KOPT-K1 (cell line): ENCODE data around the gene BOC.

Experiments
- H3K27ac ChIP-seq: fragments of 200-600 bp; sonication (generic); 2 replicates; pipeline ENCODE4 v1.5.1; 2016; ENCODE audit warnings: antibody characterized with exemption, mild to moderate bottlenecking, low read depth, low read length; ENCODE audit not compliant: poor library complexity, severe bottlenecking
- H3K36me3 ChIP-seq: fragments of 200-600 bp; sonication (generic); 2 replicates; pipeline ENCODE4 v1.5.1; 2017; ENCODE audit warnings: antibody characterized with exemption, mild to moderate bottlenecking, low read length, moderate library complexity; ENCODE audit not compliant: insufficient read depth
- H3K9me3 ChIP-seq: fragments of 200-600 bp; sonication (generic); 2 replicates; pipeline ENCODE4 v1.5.1; 2017; ENCODE audit warnings: antibody characterized with exemption, low read length, mild to moderate bottlenecking; ENCODE audit not compliant: insufficient read depth, poor library complexity, severe bottlenecking

Gene BOC

GRCh38 chr3:113272385-113272779 lies 61.0 kb downstream of the BOC start:
- no peaks in the 10 kb centered on the region for H3K36me3 ChIP-seq
- H3K9me3 ChIP-seq = no peaks in the 10 kb centered on the region
- H3K27ac ChIP-seq = no peak overlapping the region

- H3K36me3 ChIP-seq = no peaks in the 10 kb centered on the region
- H3K9me3 ChIP-seq = no peaks in the 10 kb centered on the region
- no peak overlapping the region for H3K27ac ChIP-seq
Observed at GRCh38 chr3:113273011-113273410, 61.7 kb downstream of the BOC start.

GRCh38 chr3:113273604-113274378 lies 62.4 kb downstream of the BOC start:
- Histone ChIP-seq H3K36me3 (no peaks in the 10 kb centered on the region), H3K27ac (no peak overlapping the region), H3K9me3 (no peaks in the 10 kb centered on the region)

- Histone ChIP-seq H3K27ac (no peak overlapping the region), H3K36me3 (no peaks in the 10 kb centered on the region), H3K9me3 (no peaks in the 10 kb centered on the region)
Observed at GRCh38 chr3:113274425-113275257, 63.3 kb downstream of the BOC start.

- Histone ChIP-seq H3K36me3 (no peaks in the 10 kb centered on the region), H3K9me3 (no peaks in the 10 kb centered on the region), H3K27ac (no peak overlapping the region)
Observed at GRCh38 chr3:113275258-113275556, 63.9 kb downstream of the BOC start.

- Histone ChIP-seq H3K36me3 (no peaks in the 10 kb centered on the region), H3K9me3 (no peaks in the 10 kb centered on the region), H3K27ac (no peak overlapping the region)
Observed at GRCh38 chr3:113275583-113275928, 64.2 kb downstream of the BOC start.

- H3K27ac ChIP-seq = no peak overlapping the region
- H3K36me3 ChIP-seq = no peaks in the 10 kb centered on the region
- H3K9me3 ChIP-seq = no peaks in the 10 kb centered on the region
Observed at GRCh38 chr3:113275929-113276750, 64.8 kb downstream of the BOC start.

GRCh38 chr3:113276751-113277080 lies 65.4 kb downstream of the BOC start:
- no peaks in the 10 kb centered on the region for H3K36me3 ChIP-seq
- no peak overlapping the region for H3K27ac ChIP-seq
- H3K9me3 ChIP-seq = no peaks in the 10 kb centered on the region

- H3K27ac ChIP-seq = no peak overlapping the region
- no peaks in the 10 kb centered on the region for H3K9me3 ChIP-seq
- H3K36me3 ChIP-seq = no peaks in the 10 kb centered on the region
Observed at GRCh38 chr3:113277414-113277813, 66.1 kb downstream of the BOC start.

- Histone ChIP-seq H3K27ac (no peak overlapping the region), H3K9me3 (no peaks in the 10 kb centered on the region), H3K36me3 (no peaks in the 10 kb centered on the region)
Observed at GRCh38 chr3:113277941-113278598, 66.7 kb downstream of the BOC start.

GRCh38 chr3:113278599-113278955 lies 67.2 kb downstream of the BOC start:
- no peaks in the 10 kb centered on the region for H3K9me3 ChIP-seq
- no peak overlapping the region for H3K27ac ChIP-seq
- no peaks in the 10 kb centered on the region for H3K36me3 ChIP-seq

GRCh38 chr3:113279686-113280085 lies 68.3 kb downstream of the BOC start:
- H3K36me3 ChIP-seq = no peaks in the 10 kb centered on the region
- H3K9me3 ChIP-seq = no peaks in the 10 kb centered on the region
- no peak overlapping the region for H3K27ac ChIP-seq

- H3K9me3 ChIP-seq = no peaks in the 10 kb centered on the region
Observed at GRCh38 chr3:113283306-113283705, 71.9 kb downstream of the BOC start.

GRCh38 chr3:113284453-113285050 lies 73.2 kb downstream of the BOC start:
- Histone ChIP-seq H3K9me3 (no peaks in the 10 kb centered on the region), H3K36me3 (no peaks in the 10 kb centered on the region), H3K27ac (no peak overlapping the region)

More at GRCh38 chr3:113283306-113283705, 71.9 kb downstream of the BOC start:
- no peaks in the 10 kb centered on the region for H3K36me3 ChIP-seq
- no peak overlapping the region for H3K27ac ChIP-seq

- no peak overlapping the region for H3K27ac ChIP-seq
- no peaks in the 10 kb centered on the region for H3K9me3 ChIP-seq
- no peaks in the 10 kb centered on the region for H3K36me3 ChIP-seq
Observed at GRCh38 chr3:113285226-113285625, 73.9 kb downstream of the BOC start.
